ENCODE measurements around the gene ASCC3. TPM values are rescaled to one million over a fixed set of nuclear protein-coding genes. Genes with fewer than 3 reads are reported as not detected.

ASCC3 gene
- 10 to 100 TPM; 12.0 to 17.7 (median 14.7) TPM for total RNA-seq

GRCh38 chr6:100880853-100881706, at the start of gene ASCC3:
Gene ASCC3, minus strand, starts transcription at chr6:100881329. Its CDS starts 13,332 bp downstream, at chr6:100867997.
- no peaks in the 10 kb centered on the region for H3K36me3 ChIP-seq
- peak within 1 kb of the TSS; percentile 67 to 87 (median 74) for H3K4me3 ChIP-seq
- ATAC-seq (peak; percentile 93 to 95), DNase-seq (peak; percentile 74 to 87)
- intact Hi-C loops (cut with DNase I; ENCODE audit: low total_unique reads): no loop called here
- no peaks in the 10 kb centered on the region for H3K9me3 ChIP-seq
- H3K27me3 ChIP-seq: no peaks in the 10 kb centered on the region
- in situ Hi-C loops (cut with MboI; ENCODE audit: low sequenced_read_pairs in 4 of 4): no loop called here
- H3K27ac ChIP-seq: peak within 1 kb of the TSS; percentile 69 to 86 (median 84)
- peak; percentile 48 to 61 for TF ChIP-seq POLR2A (IDR thresholded peaks at IDR 0.05)
- TF ChIP-seq CTCF (IDR thresholded peaks at IDR 0.05 in 4 of 5, conservative IDR thresholded peaks at IDR 0.05 in 1 of 5): no peak
- H3K4me1 ChIP-seq: peaks cover 13% of the 10 kb centered on the region in 2 donors

GRCh38 chr6:100925749-100926148, 44.6 kb upstream of the ASCC3 start:
- DNase-seq (no peak), ATAC-seq (no peak)
- no peaks in the 10 kb centered on the region for H3K36me3 ChIP-seq
- no peaks in the 10 kb centered on the region for H3K27me3 ChIP-seq
- no peak overlapping the region for H3K4me3 ChIP-seq
- TF ChIP-seq POLR2A (IDR thresholded peaks at IDR 0.05): no peak
- TF ChIP-seq CTCF (IDR thresholded peaks at IDR 0.05 in 4 of 5, conservative IDR thresholded peaks at IDR 0.05 in 1 of 5): no peak
- H3K27ac ChIP-seq: no peak overlapping the region
- in situ Hi-C loops (cut with MboI; ENCODE audit: low sequenced_read_pairs in 4 of 4): no loop called here
- H3K9me3 ChIP-seq: no peaks in the 10 kb centered on the region
- intact Hi-C loops (cut with DNase I; ENCODE audit: low total_unique reads): no loop called here
- no peaks in the 10 kb centered on the region for H3K4me1 ChIP-seq

- intact Hi-C loops (cut with DNase I; ENCODE audit: low total_unique reads): no loop called here
- Histone ChIP-seq H3K4me1 (no peaks in the 10 kb centered on the region), H3K36me3 (no peaks in the 10 kb centered on the region), H3K27me3 (no peaks in the 10 kb centered on the region), H3K27ac (no peak overlapping the region), H3K4me3 (no peak overlapping the region), H3K9me3 (no peaks in the 10 kb centered on the region)
- ATAC-seq: no peak
- in situ Hi-C loops (cut with MboI; ENCODE audit: low sequenced_read_pairs in 4 of 4): no loop called here
- DNase-seq: no peak
- TF ChIP-seq POLR2A (IDR thresholded peaks at IDR 0.05): no peak
- no peak for TF ChIP-seq CTCF (IDR thresholded peaks at IDR 0.05 in 4 of 5, conservative IDR thresholded peaks at IDR 0.05 in 1 of 5)
These were observed 43.6 kb upstream of the ASCC3 start for GRCh38 chr6:100924534-100925227.

GRCh38 chr6:100923481-100924165, 42.5 kb upstream of the ASCC3 start:
- intact Hi-C loops (cut with DNase I; ENCODE audit: low total_unique reads) (no loop called here), in situ Hi-C loops (cut with MboI; ENCODE audit: low sequenced_read_pairs in 4 of 4) (no loop called here)
- no peaks in the 10 kb centered on the region for H3K9me3 ChIP-seq
- no peaks in the 10 kb centered on the region for H3K27me3 ChIP-seq
- ATAC-seq (no peak), DNase-seq (no peak)
- TF ChIP-seq CTCF (IDR thresholded peaks at IDR 0.05 in 4 of 5, conservative IDR thresholded peaks at IDR 0.05 in 1 of 5) (no peak), POLR2A (IDR thresholded peaks at IDR 0.05) (no peak)
- H3K27ac ChIP-seq: no peak overlapping the region
- no peaks in the 10 kb centered on the region for H3K4me1 ChIP-seq
- no peak overlapping the region for H3K4me3 ChIP-seq
- H3K36me3 ChIP-seq: no peaks in the 10 kb centered on the region

Measured in gastrocnemius medialis (tissue), 4 donors.